SK-N-SH (cell line): Measurements from ENCODE around the gene TRPM3. TPM values are rescaled to one million over a fixed set of nuclear protein-coding genes. Genes with fewer than 3 reads are reported as not detected.

ENCODE experiments used
- CTCF ChIA-PET: fragments of 300-600, 350-600 bp; formaldehyde crosslinking; extraction: SDS; loops from one replicate; lab custom pipeline; 2021; lab: Yijun Ruan, JAX
- POLR2A ChIA-PET: fragments of 350-600 bp; sonication (Branson Sonifier 250); formaldehyde crosslinking; extraction: SDS; loops from one replicate; lab custom pipeline; 2020; ENCODE audit warnings: antibody characterized with exemption, inconsistent platforms; lab: Yijun Ruan, JAX
- DNase-seq: peaks from one replicate; pipeline ENCODE4 v3.0.0; 2012
- H2AFZ ChIP-seq: fragments of 200-600 bp; sonication (generic); 2 replicates; pipeline ENCODE4 v1.8.1; 2016; ENCODE audit warnings: antibody characterized with exemption, mild to moderate bottlenecking, low read depth
- H3F3A ChIP-seq: fragments of 200-600 bp; sonication (generic); replicated peaks from 2 replicates; pipeline ENCODE3; 2016; ENCODE audit warnings: antibody characterized with exemption, mild to moderate bottlenecking; ENCODE audit not compliant: insufficient read depth
- H3K27ac ChIP-seq, 2 experiments: fragments of 200-500 bp in 1 of 2; fragments of 200-600 bp in 1 of 2; sonication (Bioruptor generic) in 1 of 2; sonication (generic), shearing (Covaris generic) in 1 of 2; 2 replicates each; pipeline versions ENCODE4 v1.5.1 to v1.6.1; 2014 to 2016; ENCODE audit warnings: low read depth in 2 of 2, inconsistent platforms in 1 of 2, low read length in 1 of 2, mild to moderate bottlenecking in 1 of 2, mixed read lengths in 1 of 2
- H3K27me3 ChIP-seq: fragments of 200-600 bp; sonication (generic), shearing (Covaris generic); 2 replicates; pipeline ENCODE4 v1.6.1; 2016; ENCODE audit warnings: mixed run types; ENCODE audit not compliant: insufficient read depth
- H3K36me3 ChIP-seq, 2 experiments: fragments of 200-500 bp in 1 of 2; fragments of 200-600 bp in 1 of 2; sonication (Bioruptor generic) in 1 of 2; sonication (generic) in 1 of 2; replicated peaks in 1 of 2; 2 replicates each; pipeline versions ENCODE3 to v1.5.1; 2014 to 2016; ENCODE audit warnings: low read length in 1 of 2, mild to moderate bottlenecking in 1 of 2; ENCODE audit not compliant: insufficient read depth in 2 of 2, control insufficient read depth in 1 of 2
- H3K4me1 ChIP-seq, 2 experiments: fragments of 200-500 bp in 1 of 2; fragments of 200-600 bp in 1 of 2; sonication (Bioruptor generic) in 1 of 2; sonication (generic), shearing (Covaris generic) in 1 of 2; 2 replicates each; pipeline versions ENCODE4 v1.5.1 to v1.6.1; 2014 to 2016; ENCODE audit warnings: low read depth in 1 of 2, low read length in 1 of 2, mixed run types in 1 of 2; ENCODE audit not compliant: insufficient read depth in 2 of 2, control insufficient read depth in 1 of 2
- H3K4me2 ChIP-seq: fragments of 200-600 bp; sonication (generic), shearing (Covaris generic); 2 replicates; pipeline ENCODE4 v1.6.1; 2017; ENCODE audit warnings: mixed run types
- H3K4me3 ChIP-seq, 2 experiments: fragments of 200-500 bp in 1 of 2; fragments of 200-600 bp in 1 of 2; sonication (Bioruptor generic) in 1 of 2; sonication (generic), shearing (Covaris generic) in 1 of 2; 2 replicates each; pipeline versions ENCODE4 v1.5.1 to v1.8.1; 2014 to 2016; ENCODE audit warnings: low read depth in 2 of 2, inconsistent platforms in 1 of 2, low read length in 1 of 2, mild to moderate bottlenecking in 1 of 2, mixed read lengths in 1 of 2, moderate library complexity in 1 of 2
- H3K79me2 ChIP-seq: fragments of 200-600 bp; sonication (generic); 2 replicates; pipeline ENCODE4 v1.8.1; 2017; ENCODE audit warnings: mild to moderate bottlenecking; ENCODE audit not compliant: insufficient read depth
- H3K9ac ChIP-seq: fragments of 200-600 bp; sonication (generic); 2 replicates; pipeline ENCODE4 v1.6.1; 2017; ENCODE audit warnings: mixed run types
- H3K9me2 ChIP-seq: fragments of 200-600 bp; sonication (generic); 2 replicates; pipeline ENCODE4 v1.6.1; 2017; ENCODE audit warnings: mixed run types
- H3K9me3 ChIP-seq: fragments of 200-600 bp; sonication (generic); 2 replicates; pipeline ENCODE4 v1.6.1; 2017; ENCODE audit warnings: mixed run types, mild to moderate bottlenecking, moderate library complexity
- H4K20me1 ChIP-seq: fragments of 200-600 bp; sonication (generic); 2 replicates; pipeline ENCODE4 v1.6.1; 2017; ENCODE audit warnings: mild to moderate bottlenecking, mixed run types; ENCODE audit not compliant: insufficient read depth
- CHD2 ChIP-seq: fragments of 150-350 bp; IDR thresholded peaks from 2 replicates; pipeline ENCODE4 v1.6.1; 2018; ENCODE audit warnings: low read length; ENCODE audit not compliant: partially characterized antibody
- CTCF ChIP-seq: fragments of 200-600 bp; sonication (generic); IDR thresholded peaks from 2 replicates; pipeline ENCODE4 v1.6.1; 2017; ENCODE audit warnings: antibody characterized with exemption, mild to moderate bottlenecking, moderate library complexity
- EP300 ChIP-seq, 2 experiments: IDR thresholded peaks; 2 replicates each; pipeline versions ENCODE4 v1.4.0 to v1.6.1; 2012; ENCODE audit warnings: borderline replicate concordance in 1 of 2, low read depth in 1 of 2, low read length in 1 of 2
- EZH2phosphoT487 ChIP-seq: fragments of 200-600 bp; sonication (generic); IDR thresholded peaks from 2 replicates; pipeline ENCODE4 v1.6.1; 2017; ENCODE audit warnings: low read depth, mixed run types, mild to moderate bottlenecking, antibody characterized with exemption, moderate library complexity, borderline replicate concordance
- FOSL2 ChIP-seq: IDR thresholded peaks from 2 replicates; pipeline ENCODE4 v1.4.0; 2012; ENCODE audit warnings: low read depth, mild to moderate bottlenecking, moderate library complexity, borderline replicate concordance
- FOXM1 ChIP-seq: IDR thresholded peaks from 2 replicates; pipeline ENCODE4 v1.4.0; 2012; ENCODE audit warnings: low read depth, mild to moderate bottlenecking
- GABPA ChIP-seq: IDR thresholded peaks from 2 replicates; pipeline ENCODE4 v1.4.0; 2012; ENCODE audit warnings: low read depth, mild to moderate bottlenecking
- GATA2 ChIP-seq: sonication (generic); formaldehyde crosslinking; IDR thresholded peaks from 2 replicates; pipeline ENCODE4 v1.5.0; 2020; ENCODE audit warnings: mild to moderate bottlenecking, missing genetic modification reagents
- IRF3 ChIP-seq: fragments of 150-350 bp; IDR thresholded peaks from 2 replicates; pipeline ENCODE4 v1.6.1; 2016; ENCODE audit warnings: mild to moderate bottlenecking, low read depth, low read length
- MAX ChIP-seq: IDR thresholded peaks from 2 replicates; pipeline ENCODE4 v1.4.0; 2012; ENCODE audit warnings: low read depth
- MXI1 ChIP-seq: IDR thresholded peaks from 2 replicates; pipeline ENCODE4 v1.6.1; 2012; ENCODE audit warnings: mild to moderate bottlenecking, low read depth, low read length, improper control_type of control experiment
- NRF1 ChIP-seq: IDR thresholded peaks from 2 replicates; pipeline ENCODE4 v1.6.1; 2012; ENCODE audit warnings: low read depth, mild to moderate bottlenecking, low read length
- POLR2AphosphoS5 ChIP-seq: IDR thresholded peaks from 2 replicates; pipeline ENCODE4 v1.6.1; 2012; ENCODE audit warnings: low read depth, low read length
- RCOR1 ChIP-seq: fragments of 150-350 bp; IDR thresholded peaks from 2 replicates; pipeline ENCODE4 v1.6.1; 2017; ENCODE audit warnings: antibody characterized with exemption, low read length
- TCF12 ChIP-seq: IDR thresholded peaks from 2 replicates; pipeline ENCODE4 v1.4.0; 2012
- TEAD4 ChIP-seq: IDR thresholded peaks from 2 replicates; pipeline ENCODE4 v1.4.0; 2012; ENCODE audit warnings: mild to moderate bottlenecking, borderline replicate concordance; ENCODE audit not compliant: insufficient read depth
- USF2 ChIP-seq: fragments of 150-350 bp; IDR thresholded peaks from 2 replicates; pipeline ENCODE4 v1.6.1; 2017; ENCODE audit warnings: antibody characterized with exemption, low read length, low read depth, borderline replicate concordance
- WGBS: methylation state at CpG from one replicate; pipeline ENCODE4 v1.1.6; 2017; ENCODE audit warnings: low lambda C conversion rate; 5-methylcytosine and 5-hydroxymethylcytosine counted together
- polyA plus RNA-seq, 3 experiments: library from polyadenylated mRNA; depleted of rRNA; stranded (reverse); fragments of >200 nt; gene quantifications; 2 replicates each; pipeline ENCODE4 v1.2.3, GENCODE V29; 2012

The TRPM3 gene
- polyA plus RNA-seq, 1 of the 3 experiments (the other 2 are of a cell fraction) = not detected

GRCh38 chr9:70988551-70988950 lies 132.9 kb downstream of the TRPM3 start:
- POLR2A ChIA-PET = no interaction called here
- no peaks in the 10 kb centered on the region; the same call in 1 of the 2 replicates for H3K27me3 ChIP-seq
- 0% methylated on average over 1 of the region's 1 CpG for whole genome bisulfite sequencing
- H3K9me3 ChIP-seq = no peaks in the 10 kb centered on the region
- no peak overlapping the region for H3K4me3 ChIP-seq
- H3K4me2 ChIP-seq = no peak overlapping the region
- TF ChIP-seq FOXM1 (no peak), CHD2 (no peak), TEAD4 (no peak)
- no peak overlapping the region for H2AFZ ChIP-seq
- H3K4me1 ChIP-seq = no peaks in the 10 kb centered on the region
- H4K20me1 ChIP-seq = no peaks in the 10 kb centered on the region
- CTCF ChIA-PET = no interaction called here
- H3K27ac ChIP-seq = no peak overlapping the region
- no peak overlapping the region for H3K9ac ChIP-seq
- H3K79me2 ChIP-seq = no peaks in the 10 kb centered on the region
- H3K36me3 ChIP-seq = no peaks in the 10 kb centered on the region
- no peaks in the 10 kb centered on the region for H3K9me2 ChIP-seq
- DNase-seq = no peak
- H3F3A ChIP-seq = no peaks in the 10 kb centered on the region

GRCh38 chr9:70987986-70988385 lies 133.4 kb downstream of the TRPM3 start:
- H3K4me2 ChIP-seq = no peak overlapping the region
- H3F3A ChIP-seq = no peaks in the 10 kb centered on the region
- POLR2A ChIA-PET = no interaction called here
- TF ChIP-seq GATA2 (no peak), EZH2phosphoT487 (no peak), USF2 (no peak), GABPA (no peak), POLR2AphosphoS5 (no peak), EP300 (IDR thresholded peaks at IDR 0.05; ENCODE audit: borderline replicate concordance in 1 of 2, low read depth in 1 of 2, low read length in 1 of 2) (no peak)
- no peak overlapping the region for H3K27ac ChIP-seq
- H3K9me3 ChIP-seq = no peaks in the 10 kb centered on the region
- no peak overlapping the region for H2AFZ ChIP-seq
- H3K4me3 ChIP-seq = no peak overlapping the region
- H3K27me3 ChIP-seq = no peaks in the 10 kb centered on the region
- no peaks in the 10 kb centered on the region for H3K79me2 ChIP-seq
- H3K4me1 ChIP-seq = no peaks in the 10 kb centered on the region
- no peak for DNase-seq
- no peaks in the 10 kb centered on the region for H4K20me1 ChIP-seq
- H3K36me3 ChIP-seq = no peaks in the 10 kb centered on the region
- H3K9ac ChIP-seq = no peak overlapping the region
- 0% methylated on average over 1 of the region's 1 CpG for WGBS
- no peaks in the 10 kb centered on the region for H3K9me2 ChIP-seq
- CTCF ChIA-PET = no interaction called here

GRCh38 chr9:70986984-70987383 lies 134.4 kb downstream of the TRPM3 start:
- Histone ChIP-seq H4K20me1 (no peaks in the 10 kb centered on the region), H3K27ac (no peak overlapping the region), H3K4me3 (no peak overlapping the region), H3K4me1 (no peaks in the 10 kb centered on the region), H3F3A (no peaks in the 10 kb centered on the region), H3K9ac (no peak overlapping the region), H3K9me2 (no peaks in the 10 kb centered on the region), H3K27me3 (no peaks in the 10 kb centered on the region), H2AFZ (no peak overlapping the region), H3K4me2 (no peak overlapping the region), H3K9me3 (no peaks in the 10 kb centered on the region)
- CTCF ChIA-PET = no interaction called here
- WGBS = 12% methylated on average over 2 of the region's 2 CpGs
- POLR2A ChIA-PET = no interaction called here
- TF ChIP-seq NRF1 (no peak), FOSL2 (no peak), TCF12 (no peak), MXI1 (no peak), MAX (no peak), RCOR1 (no peak), CTCF (no peak), USF2 (no peak), IRF3 (no peak)
- TF ChIP-seq, all 33 proteins: peak for 0
- H3K36me3 ChIP-seq = no peaks in the 10 kb centered on the region
- DNase-seq = no peak
- H3K79me2 ChIP-seq = no peaks in the 10 kb centered on the region
